Measurements from ENCODE around the gene ORC1.

ORC1 gene

DNA sequence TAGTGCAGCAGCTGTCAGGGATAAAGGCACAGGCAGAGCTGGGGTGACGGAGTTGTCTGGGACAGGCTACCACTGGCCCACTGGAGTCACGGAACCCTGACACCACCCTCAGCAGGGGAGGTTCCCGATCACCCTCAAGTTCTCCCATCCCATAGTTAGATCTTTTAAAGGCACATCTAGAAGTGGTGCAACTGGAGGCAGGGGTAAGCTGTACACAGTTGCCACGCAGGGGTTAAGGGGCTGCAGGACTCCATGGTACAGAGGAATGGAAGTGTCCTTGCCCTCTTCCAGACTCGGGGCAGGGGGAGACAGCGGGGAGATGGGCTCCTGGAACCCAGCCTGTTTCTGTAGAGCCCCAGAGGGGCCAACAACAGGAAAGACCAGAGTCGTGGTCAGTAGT is 51.5 kb downstream of the ORC1 start:
- TF ChIP-seq, protein P1, sequence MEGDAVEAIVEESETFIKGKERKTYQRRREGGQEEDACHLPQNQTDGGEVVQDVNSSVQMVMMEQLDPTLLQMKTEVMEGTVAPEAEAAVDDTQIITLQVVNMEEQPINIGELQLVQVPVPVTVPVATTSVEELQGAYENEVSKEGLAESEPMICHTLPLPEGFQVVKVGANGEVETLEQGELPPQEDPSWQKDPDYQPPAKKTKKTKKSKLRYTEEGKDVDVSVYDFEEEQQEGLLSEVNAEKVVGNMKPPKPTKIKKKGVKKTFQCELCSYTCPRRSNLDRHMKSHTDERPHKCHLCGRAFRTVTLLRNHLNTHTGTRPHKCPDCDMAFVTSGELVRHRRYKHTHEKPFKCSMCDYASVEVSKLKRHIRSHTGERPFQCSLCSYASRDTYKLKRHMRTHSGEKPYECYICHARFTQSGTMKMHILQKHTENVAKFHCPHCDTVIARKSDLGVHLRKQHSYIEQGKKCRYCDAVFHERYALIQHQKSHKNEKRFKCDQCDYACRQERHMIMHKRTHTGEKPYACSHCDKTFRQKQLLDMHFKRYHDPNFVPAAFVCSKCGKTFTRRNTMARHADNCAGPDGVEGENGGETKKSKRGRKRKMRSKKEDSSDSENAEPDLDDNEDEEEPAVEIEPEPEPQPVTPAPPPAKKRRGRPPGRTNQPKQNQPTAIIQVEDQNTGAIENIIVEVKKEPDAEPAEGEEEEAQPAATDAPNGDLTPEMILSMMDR (IDR thresholded peaks at IDR 0.05) = no peak
- no peak for TF ChIP-seq ZFX (IDR thresholded peaks at IDR 0.05; ENCODE audit: borderline replicate concordance)
- no peak overlapping the region for H3K27ac ChIP-seq

GRCh38 chr1:52348704-52349300 is 55.4 kb downstream of the ORC1 start:
- TF ChIP-seq, protein P1 (IDR thresholded peaks at IDR 0.05) = no peak; the same call in 1 of the 2 replicates
- no peak for TF ChIP-seq ZFX (IDR thresholded peaks at IDR 0.05; ENCODE audit: borderline replicate concordance)
- peak overlapping the region; percentile 25; the same call in 1 of the 2 replicates for H3K27ac ChIP-seq

GRCh38 chr1:52346653-52347052 is 57.6 kb downstream of the ORC1 start:
- no peak overlapping the region for H3K27ac ChIP-seq
- TF ChIP-seq, protein P1 (IDR thresholded peaks at IDR 0.05) = no peak
- TF ChIP-seq ZFX (IDR thresholded peaks at IDR 0.05; ENCODE audit: borderline replicate concordance) = no peak

- H3K27ac ChIP-seq = no peak overlapping the region
- TF ChIP-seq ZFX (IDR thresholded peaks at IDR 0.05; ENCODE audit: borderline replicate concordance) = no peak
- TF ChIP-seq, protein P1 (IDR thresholded peaks at IDR 0.05) = no peak
Observed at GRCh38 chr1:52345252-52345651, 59.0 kb downstream of the ORC1 start.

DNA sequence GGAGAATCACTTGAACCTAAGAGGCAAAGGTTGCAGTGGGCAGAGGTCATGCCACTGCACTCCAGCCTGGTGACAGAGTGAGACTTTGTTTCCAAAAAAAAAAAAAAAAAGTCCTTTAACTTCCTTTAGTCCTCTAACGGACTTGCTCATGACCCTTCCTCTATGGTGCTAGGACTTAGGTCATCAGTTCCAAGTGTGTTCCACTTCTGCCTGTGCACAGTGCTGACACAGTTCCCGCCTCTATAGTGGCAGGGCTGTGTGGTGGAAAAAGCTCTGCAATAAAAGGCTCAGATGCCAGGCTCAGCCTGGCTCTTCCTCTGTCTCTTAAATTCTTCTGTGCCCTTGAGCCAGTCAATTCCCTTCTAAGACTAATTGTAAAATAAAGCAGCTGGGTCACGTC is 60.2 kb downstream of the ORC1 start:
- H3K27ac ChIP-seq = no peak overlapping the region
- no peak for TF ChIP-seq ZFX (IDR thresholded peaks at IDR 0.05; ENCODE audit: borderline replicate concordance)
- TF ChIP-seq, protein P1 (IDR thresholded peaks at IDR 0.05) = no peak

DNA sequence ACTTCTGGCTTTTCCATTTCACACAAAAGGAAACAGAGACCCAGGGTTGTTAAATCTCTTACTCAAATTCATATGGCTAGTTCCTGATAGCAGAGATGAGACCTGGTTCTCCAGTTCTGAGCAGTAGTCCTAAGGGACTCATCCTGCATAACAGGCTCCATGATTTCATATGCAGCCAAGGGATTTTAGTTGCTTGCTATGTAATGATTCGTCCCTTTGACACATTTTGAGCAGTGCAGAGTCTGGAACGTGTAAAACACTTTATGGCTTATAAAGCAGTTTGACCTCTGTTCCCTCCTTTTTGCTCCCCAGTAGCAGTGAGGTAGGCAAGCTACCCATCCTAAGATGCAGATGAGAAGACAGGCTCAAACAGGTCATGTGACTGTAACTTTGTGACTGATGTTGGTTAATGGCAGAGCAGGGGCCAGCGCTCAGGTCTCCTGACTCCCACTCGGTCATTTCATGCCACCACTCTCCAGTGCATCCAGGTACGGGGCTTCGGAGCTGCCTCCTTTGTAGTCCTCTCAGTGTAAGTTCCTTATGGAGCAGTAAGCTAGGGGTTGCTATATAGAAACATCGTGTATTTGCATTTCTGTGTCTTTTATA is 62.5 kb downstream of the ORC1 start:
- no peak overlapping the region for H3K27ac ChIP-seq
- TF ChIP-seq, protein P1 (IDR thresholded peaks at IDR 0.05) = no peak
- no peak for TF ChIP-seq ZFX (IDR thresholded peaks at IDR 0.05; ENCODE audit: borderline replicate concordance)

- TF ChIP-seq, protein P1 (IDR thresholded peaks at IDR 0.05) = no peak
- no peak for TF ChIP-seq ZFX (IDR thresholded peaks at IDR 0.05; ENCODE audit: borderline replicate concordance)
Observed at GRCh38 chr1:52337439-52337838, 66.8 kb downstream of the ORC1 start.

More at GRCh38 chr1:52337439-52337838, 66.8 kb downstream of the ORC1 start:
- H3K27ac ChIP-seq = no peak overlapping the region
